HG02610 (cell line): ENCODE results near the gene NPPC.

Experiments used
- ATAC-seq: cut with Tn5 transposase; IDR thresholded peaks from one replicate; pipeline ENCODE4 v1.9.1; 2021; ENCODE audit warnings: mild to moderate bottlenecking, moderate library complexity; ENCODE audit not compliant: unreplicated experiment

Gene NPPC

DNA sequence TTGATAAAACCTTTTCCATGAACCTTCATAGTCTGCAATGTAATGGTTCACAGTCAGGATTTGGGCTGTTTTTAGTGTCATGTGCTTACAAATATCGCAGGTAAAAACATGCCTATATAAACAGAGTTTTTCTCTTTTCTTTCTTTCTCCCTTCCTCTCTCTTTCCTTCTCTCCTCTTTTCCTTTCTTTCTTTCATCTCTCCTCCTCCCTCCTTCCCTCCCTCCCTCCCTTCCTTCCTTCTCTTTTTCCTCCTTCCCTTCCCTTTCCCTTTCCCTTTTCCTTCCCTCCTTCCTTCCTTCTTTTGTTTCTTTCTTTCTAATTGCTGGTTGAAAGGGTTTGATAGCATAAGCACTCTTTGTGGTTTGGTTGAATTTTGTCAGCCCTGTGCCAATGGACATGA is 9.6 kb upstream of the NPPC start:
- no peak for ATAC-seq

DNA sequence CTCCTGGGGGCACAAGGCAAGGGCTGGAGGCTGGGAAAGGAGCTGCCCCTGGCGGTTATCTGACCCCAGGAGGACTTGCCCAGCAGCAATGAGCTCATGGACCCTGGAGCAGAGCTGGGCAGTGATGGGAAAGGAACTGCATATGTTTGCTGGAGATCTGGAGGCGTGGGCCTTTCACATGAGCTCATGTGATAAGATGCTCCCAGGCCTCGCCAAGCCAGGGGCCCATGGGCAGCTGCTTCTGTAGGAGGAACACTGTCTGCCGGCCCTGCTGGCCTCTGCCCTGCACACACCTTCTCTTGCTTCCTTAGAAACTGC is 9.0 kb upstream of the NPPC start:
- no peak for ATAC-seq

DNA sequence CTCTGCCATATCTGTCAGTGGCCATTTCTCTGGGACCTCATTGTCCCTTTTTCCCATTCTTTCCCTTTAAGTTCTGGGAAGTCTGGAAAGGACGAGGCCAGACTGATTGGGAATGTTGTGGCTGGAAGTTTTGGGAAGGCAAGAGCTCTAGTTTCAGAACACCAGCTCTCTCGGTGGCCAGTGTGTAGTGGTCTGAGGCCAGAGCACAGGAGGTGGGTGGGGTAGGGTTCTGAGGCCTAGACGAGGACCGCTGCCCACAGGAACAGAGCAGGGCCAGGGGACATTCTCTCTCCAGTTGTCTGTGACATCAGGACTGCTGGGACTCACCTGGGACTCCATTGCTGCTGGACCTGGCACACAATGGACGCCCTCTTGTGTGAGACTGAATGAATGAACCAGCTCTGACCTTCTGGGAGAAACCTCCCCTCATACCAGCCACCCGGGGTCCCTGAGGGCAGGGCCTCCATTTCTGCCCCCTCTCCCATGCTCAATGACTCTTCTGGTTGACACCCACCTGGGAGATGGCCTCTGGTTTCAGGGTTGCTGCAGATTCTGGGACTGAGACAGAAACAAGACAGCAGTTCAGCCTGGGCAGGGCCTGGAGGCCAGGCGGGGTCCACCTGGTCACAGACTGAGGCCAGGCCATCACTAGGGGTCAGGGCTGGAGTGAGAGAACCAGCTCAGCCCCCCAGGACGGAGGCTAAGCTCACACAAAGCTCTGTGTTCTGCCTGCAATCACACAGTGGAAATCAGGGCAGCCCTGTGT is 8.4 kb upstream of the NPPC start:
- ATAC-seq: no peak

DNA sequence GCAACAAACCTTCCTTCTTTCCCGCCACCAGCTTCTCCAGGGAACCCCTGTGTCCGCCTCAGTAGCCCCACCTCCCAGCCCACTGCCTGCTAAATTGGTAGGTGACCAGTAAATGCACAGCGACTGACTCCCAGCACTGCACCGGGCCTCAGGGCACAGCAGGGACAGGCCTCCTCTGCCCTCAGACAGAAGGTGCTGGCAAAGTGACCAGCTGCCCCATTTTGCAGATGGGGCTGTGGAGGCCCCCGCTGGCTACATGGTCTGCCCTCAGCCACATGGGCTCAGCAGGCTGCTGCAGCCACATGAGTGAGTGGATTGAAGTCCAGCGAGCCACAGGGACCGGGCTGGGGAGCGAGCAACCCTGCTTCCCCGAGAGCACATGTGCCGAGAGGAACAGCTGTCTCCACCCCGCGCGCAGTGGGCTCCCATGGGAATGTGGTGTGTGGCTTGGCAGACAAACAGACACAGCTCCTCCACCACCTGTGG is 7.8 kb upstream of the NPPC start:
- no peak for ATAC-seq

DNA sequence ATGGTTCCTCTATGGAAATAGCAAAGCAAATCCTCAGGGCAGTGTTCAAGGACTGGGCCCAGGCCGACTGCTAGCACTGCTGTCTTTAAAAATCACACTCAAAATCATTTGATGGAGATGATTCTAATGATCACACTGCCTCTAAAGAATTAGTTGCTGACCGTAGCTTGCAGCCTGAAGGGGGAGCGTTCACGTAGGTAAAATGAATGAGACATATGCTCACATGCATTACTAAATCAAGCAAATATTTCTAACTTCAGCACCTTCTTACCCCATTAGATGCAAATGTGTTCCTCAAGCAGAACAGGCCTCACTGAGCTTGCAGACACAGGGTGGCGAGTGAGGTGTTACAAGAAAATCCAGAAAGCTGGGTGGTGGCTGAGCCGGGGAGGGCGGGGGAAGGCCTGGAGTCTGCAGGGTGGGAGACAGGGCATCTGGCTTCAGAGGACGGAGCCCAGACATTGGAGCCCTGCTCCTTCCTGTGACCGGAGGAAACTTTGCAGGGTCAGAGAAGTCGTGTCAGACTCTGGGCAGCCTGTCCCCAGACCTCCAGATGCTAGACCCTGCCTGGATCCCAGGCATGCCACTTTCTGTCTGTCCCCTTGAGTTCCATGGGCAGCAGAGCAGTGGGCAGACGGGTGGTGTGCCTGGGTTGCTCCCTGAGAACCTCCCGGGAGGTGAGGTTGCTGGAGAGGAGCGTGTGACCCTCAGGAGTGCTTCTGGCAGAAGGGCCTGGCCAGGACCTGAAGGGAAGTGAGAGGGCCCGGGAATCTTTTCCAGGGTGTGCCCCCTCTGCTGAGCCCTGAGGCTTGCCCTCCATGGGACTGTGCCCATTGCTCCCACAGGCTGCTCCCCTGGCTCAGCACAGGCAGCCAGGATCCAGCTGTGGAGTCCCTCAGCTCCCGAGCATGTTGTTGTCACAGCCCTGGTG is 7.1 kb upstream of the NPPC start:
- no peak for ATAC-seq

DNA sequence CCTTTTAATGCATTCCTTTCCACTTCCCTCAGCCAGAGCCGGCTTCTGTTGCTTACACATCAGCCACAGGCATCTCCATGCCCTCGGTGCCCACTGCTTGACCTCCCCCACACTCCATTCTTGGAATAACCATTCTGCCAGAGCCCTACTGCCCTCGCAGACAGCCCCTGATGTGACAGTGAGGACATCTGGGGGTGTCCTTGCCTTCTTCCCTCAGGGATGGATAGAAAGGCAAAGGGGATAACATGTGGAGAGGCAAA is 6.4 kb upstream of the NPPC start:
- no peak for ATAC-seq

DNA sequence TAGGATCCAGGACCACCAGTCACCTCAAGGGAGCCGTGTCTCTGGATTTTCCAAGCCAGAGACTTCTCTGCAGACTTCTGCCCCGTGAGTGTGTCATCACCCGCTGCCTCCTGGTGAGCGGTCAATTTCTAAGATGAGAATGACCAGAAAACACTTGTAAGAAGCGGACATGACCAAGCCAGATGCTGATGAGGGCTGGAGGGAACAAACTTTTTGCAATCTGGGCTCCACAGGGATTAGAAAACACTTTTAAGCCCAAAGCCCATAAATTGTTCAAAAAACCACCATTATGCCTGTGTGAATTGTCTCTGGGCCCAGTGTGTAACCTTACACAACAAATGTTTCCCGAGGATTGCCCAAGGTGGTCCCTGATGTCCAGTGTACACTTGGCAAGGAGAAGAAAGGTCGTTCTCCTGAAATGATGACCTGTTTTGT is 5.3 kb upstream of the NPPC start:
- ATAC-seq: no peak

DNA sequence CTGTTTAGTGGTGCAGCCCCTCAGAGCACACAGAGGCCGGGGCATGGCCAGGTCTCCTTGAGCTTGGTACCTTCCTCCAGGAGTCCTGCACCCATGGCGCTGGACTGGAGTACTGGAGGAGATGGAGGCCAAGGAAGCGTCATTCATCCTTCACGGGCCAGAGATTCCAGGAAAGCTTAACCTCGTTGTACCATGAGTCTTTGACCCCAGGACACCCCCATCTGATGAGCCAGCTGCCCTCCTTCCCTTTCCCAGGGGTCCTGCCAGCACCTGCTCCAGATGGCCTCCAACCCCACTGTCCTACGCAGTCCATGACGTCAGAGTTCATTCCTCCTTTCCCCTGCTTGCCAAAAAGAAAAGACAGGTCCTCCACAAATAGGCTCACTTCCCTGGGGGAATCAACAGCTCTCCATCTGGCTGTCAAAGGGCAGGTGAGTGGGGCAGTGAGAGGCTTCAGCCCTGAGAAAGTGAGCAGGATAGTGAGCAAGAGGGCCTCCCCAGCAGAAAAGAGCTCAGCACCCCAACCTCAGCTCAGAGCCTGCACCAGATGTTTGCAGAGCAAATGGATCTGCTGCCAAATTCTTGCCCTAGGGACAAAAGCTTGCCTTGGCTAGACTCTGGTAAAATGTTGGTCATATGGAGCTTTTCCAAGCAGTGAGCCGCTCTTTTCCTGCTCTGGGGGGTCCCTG is 4.5 kb upstream of the NPPC start:
- ATAC-seq: no peak

DNA sequence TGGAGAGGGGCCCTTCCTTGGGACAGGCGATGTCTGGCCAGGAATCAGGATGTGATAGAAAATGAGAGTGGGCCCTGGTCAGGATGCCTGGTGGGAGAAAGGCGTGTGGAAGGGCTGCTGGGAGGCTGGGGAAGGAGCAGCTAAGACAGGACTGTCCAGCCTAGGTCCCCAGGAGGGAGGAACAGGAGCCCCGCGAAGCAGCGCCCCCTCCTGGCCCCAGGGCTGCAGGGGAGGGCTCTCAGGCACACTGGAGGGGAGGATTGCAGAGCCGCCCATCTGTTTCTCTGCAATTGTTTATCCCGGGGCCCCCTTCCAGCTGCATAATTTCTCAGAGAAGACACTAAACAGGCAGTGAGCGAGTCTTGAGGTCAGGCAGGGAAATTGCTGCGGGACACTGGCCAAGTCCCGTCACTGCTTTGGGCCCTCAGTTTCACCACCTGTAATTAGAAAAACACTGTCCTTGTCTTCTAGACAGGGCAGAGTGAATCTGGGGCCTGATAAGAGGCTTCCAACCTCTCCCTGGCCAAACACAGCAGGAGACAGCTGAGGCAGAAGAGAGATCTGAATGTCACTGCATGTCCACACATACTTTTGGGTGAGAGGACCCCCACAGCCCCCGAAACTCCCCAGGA is 3.9 kb upstream of the NPPC start:
- no peak for ATAC-seq

DNA sequence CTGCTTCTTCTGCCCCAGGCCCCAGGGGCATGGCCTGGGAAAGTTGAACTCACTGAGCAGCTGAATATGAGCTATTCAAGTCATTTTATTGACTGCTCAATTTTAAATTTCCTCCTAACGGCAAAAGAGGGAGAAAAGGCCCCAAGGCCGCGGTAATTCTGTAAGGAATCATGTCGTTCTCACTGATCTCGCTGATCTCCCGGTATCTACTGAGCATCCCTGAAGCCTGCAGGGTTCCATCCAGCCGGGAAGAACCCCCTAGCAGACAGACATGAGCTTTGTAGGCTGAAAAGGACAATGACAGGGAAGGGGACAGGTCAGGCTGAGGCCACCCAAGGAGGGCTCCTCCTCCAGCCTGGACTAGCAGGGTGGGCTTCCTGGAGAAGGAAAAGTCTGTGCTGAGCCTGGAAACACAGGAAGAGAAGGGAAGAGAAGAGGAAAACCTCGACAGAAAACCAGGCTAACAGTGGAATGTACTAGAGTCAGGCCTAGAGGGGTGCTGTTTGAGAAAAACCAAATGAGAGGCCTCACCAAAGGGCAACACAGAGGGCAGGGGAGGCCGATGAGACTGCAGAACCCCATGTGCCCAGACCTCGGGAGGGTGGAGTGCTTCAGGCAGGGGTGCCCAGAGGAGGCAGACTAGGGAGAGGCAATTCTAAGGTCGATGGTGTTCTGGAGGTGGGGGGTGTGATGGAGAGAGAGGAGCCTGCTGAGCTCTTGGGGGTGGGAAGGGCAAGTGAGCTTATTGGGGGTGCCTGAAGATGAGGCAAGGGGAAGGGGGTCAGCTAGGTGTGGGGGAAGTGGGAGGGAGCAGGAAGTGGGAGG is 2.9 kb upstream of the NPPC start:
- no peak for ATAC-seq

DNA sequence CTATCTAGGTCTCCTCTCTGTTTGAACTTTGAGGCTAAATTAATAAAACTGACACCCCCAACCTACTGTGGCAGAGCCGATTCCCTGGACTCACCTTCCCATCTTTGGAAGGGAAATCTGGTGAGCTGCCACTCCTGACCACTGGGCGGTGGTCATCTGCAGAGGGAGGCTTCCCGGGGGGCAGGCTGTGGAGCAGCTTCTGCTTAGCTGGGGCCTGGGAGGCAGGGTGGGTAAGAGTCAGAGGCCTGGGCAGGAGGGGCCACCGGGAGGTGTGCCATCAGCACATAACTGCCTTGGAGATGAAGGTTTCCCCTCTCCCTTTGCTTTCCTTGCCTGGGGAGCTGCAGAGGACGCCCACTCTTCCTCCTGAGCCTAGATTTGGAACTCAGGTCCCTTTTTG is 2.3 kb upstream of the NPPC start:
- ATAC-seq: no peak

DNA sequence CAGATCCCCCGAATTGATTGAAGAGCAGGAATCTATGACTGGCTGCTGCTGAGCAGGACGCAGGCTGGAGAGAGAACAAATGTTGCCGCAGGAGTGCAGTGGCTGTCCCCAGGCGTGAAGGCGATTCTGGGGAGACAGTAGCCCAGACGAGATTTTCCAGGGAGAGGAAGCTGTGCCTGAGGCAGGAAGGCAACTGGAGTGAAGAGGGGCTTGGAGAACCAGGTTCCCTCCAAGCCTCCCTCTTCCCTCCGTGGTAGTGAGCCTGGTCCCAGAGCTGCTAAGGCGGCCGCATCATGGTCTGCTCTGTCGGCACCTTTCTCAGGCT is 1.3 kb upstream of the NPPC start:
- ATAC-seq: no peak

DNA sequence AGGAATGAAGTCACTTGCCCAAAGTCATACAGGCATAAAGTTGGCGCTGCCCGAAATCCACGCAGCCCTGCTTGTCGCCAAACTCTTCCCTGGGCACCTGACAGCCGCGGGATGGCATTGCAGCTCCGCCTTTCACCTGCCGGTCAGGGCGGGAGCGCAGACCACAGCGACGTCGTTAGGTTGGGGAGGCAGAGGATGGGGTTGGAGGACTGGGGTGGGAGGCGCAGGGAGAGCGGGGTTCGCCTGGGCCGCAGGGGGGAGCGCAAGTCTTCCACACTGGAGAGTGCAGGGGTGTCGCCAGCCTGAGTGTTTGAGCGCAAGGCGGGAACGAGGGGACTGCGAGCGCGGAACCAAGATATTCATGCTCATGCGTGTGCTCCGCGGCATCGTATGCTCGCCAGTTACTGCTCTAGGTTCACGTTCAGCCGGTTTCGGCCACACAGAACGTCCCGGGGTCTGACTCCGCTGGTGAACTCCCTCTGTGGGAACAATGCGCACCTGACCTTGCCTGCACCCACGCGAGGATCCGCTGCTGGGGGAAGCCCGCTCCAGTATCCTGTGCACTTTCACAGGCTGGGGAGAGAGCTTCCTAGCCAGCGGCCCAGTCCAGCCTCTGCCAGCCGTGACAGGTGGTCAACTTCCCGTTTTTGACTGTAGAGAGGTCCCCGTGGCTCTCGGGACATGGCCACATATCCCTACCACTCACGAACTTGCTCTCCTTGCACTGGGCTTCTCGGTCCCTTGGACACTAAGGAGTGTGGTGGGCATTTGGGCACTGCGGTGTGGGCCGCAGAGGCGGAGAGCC is 767 bp upstream of the NPPC start:
- no peak for ATAC-seq

DNA sequence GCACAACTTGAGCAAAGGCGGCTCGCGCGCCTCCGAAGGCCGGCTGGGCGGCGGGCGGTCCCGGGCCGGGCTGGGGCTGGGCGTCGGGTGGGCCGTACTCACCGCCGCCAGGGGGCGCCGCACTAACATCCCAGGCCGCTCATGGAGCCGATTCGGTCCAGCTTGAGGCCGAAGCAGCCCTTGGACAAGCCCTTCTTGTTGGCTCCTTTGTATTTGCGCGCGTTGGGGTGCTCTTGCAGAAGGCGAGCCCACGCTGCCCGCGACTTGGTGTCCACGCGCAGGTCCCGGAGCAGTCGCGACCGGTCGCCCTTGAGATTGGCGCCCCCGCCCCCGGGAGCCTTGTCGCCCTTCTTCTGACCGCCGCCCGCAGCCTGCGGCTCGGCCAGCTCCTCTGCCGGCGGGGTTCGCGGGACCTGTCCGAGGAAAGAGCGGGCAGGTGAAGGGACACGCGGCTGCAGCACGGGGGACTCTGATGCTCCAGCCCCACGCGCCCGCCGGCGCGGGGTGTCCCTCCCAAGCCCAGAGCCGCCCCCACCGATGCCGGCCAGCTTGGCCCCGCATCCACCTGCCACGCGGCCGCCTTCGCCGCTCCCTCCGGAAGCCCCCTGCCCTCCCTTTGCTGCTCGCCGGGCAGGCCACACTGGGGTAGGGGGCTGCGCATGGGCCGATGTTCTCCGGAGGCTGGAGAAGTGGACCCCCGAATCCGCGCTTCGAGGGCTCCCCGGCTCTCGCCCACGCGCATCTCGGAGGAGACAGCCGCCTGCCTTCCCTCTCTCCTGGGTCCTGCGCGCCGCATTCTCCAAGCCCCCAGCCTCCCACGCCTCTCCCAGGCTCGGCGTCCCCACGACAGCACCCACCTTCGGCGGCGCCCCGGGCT is 655 bp downstream of the NPPC start:
- no peak for ATAC-seq

DNA sequence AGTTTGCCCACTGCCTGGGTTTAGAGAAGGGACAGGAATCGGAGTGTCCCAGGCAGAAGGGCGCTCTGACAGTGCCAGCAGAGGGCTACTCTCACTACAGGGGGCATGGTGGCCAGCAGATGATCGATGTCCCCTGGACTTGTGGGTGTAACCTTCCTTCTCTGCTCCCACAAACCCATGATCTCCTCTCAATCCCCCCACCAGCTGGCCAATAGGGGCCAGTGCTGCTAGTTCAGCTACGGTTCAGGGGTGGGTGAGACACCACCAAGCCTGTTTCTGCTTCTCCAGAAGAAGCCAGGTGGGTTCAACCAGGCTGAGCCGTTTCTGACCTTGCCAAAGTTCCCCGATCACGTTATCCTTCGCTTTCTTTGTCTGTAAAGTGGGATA is 1.3 kb downstream of the NPPC start:
- ATAC-seq: no peak

DNA sequence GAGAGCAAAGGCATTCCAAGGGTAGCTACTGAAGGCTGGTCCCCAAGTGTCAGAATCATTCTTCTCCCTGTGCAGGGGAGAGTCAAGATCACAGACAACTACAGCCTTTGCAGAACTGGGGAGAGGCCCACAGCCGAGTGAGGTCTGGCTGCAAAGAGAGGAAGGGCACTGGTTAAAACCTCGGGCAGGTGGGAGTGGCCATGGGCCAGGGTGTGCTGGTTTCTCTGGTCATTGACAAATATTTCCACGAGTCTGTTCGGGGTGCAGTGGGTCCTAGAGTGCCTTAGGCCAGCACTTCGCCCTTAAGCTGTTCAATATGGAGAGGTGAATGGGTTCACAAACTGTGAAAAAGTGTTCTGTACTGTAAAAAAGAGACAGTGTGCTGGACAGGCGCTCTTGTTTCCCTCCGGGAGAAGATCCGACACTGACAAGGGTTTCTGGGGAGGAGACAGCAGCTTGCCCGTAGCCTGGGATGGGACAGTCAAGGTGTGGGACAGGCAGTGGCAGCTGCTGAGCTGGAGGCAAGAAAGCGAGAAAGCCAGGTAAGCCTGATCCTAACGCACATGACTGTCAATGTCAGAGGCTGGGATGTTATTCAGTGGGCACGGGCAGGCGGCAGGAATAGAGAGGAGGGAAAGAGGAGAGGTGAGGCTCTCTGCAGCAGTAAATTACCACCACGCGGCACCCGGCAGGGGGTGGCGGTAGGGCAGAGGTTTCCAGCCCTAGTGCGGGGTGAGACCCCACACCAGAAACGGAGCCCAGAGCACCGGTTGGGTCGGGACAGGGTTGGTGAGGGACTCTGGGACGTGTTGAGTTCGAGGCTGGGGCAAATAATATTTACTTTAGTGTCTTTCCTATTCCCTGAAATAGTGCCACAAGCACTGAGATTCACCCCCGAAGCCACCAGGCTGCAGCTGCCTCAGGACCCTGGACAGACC is 2.0 kb downstream of the NPPC start:
- ATAC-seq: no peak

DNA sequence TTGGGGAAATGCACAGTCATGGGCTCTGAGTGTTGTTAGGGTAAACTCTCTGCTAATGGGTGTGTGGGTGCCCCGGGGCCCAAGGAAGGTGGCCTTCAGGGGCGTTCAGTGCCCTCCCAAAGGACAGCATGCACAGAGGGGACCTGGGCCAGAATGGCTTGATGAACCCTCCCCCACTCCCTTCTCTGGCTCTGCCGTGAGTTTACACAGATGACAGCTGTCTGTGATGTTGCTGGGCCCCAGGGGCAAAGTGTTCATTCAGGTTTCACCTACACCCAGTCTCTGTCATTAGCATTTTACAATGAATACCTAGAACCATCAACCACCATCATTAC is 3.2 kb downstream of the NPPC start:
- ATAC-seq: no peak
